ENCODE results near the gene UTP25.

GRCh38 chr1:209863766-209864485, 36.2 kb downstream of the UTP25 start:
- no peak for TF ChIP-seq POLR2A (IDR thresholded peaks at IDR 0.05)
- TF ChIP-seq POLR2AphosphoS5 (IDR thresholded peaks at IDR 0.05), result no peak
- no peak for TF ChIP-seq CTCF (IDR thresholded peaks at IDR 0.05)

All from stomach (tissue), 4 donors.